ENCODE measurements around the gene TTI1. TPM values are rescaled to one million over a fixed set of nuclear protein-coding genes. Genes with fewer than 3 reads are reported as not detected.

The TTI1 gene
- total RNA-seq, 2 experiments from 2014 or later, result 21.7 to 23.1 TPM

DNA sequence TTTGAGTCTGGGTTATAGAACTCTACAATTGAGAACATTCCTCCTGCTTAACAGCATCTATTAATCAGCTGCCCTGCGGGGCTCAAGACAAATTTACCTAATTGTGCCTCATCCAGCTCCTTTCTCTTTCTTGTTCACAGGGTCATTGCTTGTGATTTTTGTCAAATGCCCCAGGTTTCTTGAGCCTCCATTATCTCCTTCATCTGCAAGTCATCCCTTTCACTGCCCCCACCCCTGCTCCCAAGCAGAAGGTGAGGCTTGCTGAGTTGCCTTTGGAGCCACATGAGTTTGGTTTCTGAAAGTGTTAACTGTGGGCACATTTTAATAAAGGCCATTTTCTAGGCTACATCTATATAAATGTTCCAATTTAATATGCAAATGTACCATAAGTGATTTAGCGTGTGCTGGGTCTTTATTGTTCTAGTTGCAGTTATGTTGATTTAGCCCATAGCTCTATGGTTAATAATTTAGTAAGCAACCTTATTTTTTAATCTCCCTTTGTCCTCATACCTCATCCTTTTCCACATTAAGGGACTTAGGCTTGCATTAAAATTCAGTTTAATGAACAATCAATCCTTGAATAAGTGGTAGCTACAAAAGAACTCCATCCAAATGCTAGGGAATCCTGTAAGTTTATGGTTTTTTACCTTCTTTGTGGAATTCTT, 74.3 kb downstream of the TTI1 start:
- ChIA-PET POLR2A (no interaction called here), CTCF (interaction anchor here (0.8 kb wide), 1 partner anchor 34 kb away, joined by 3 read pairs; no protein-coding TSS in a partner anchor)
- DNase-seq, result no peak
- H3K36me3 Mint-ChIP-seq (ENCODE audit: low read depth), result no peaks in the 10 kb centered on the region
- H3K4me1 Mint-ChIP-seq, result no peaks in the 10 kb centered on the region
- no peak overlapping the region for H3K4me3 Mint-ChIP-seq
- H3K27me3 Mint-ChIP-seq, result peaks cover 15% of the 10 kb centered on the region
- H3K27ac Mint-ChIP-seq, result no peak overlapping the region
- H3K9me3 Mint-ChIP-seq, result no peaks in the 10 kb centered on the region

DNA sequence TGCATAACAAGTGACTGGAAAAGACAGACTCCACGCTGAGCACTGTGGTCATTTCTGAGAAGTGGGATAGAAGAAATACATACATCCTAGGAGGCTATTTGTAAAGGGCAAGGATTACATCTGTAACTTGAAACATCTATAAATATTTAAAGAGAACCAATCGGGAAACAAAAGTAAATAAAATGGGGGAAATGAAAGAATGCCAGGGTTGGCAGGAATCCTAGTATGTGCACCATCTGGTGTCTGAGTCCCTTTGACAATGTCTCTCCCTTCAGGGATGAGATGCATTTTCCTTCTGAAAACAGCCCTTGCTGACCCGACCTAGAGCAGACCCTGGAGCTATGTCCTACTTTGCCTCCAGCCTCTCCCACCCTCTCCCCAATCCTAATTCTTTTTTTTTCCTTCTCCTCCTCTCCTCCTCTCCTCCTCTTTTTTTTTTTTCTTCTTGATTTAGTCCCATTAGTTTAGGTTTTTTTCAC, 77.1 kb downstream of the TTI1 start:
- DNase-seq, result no peak
- Mint-ChIP-seq H3K4me1 (no peaks in the 10 kb centered on the region), H3K27ac (no peak overlapping the region), H3K4me3 (no peak overlapping the region), H3K27me3 (peaks cover 12% of the 10 kb centered on the region), H3K9me3 (no peaks in the 10 kb centered on the region), H3K36me3 (ENCODE audit: low read depth) (no peaks in the 10 kb centered on the region)
- ChIA-PET CTCF (no interaction called here), POLR2A (no interaction called here)

DNA sequence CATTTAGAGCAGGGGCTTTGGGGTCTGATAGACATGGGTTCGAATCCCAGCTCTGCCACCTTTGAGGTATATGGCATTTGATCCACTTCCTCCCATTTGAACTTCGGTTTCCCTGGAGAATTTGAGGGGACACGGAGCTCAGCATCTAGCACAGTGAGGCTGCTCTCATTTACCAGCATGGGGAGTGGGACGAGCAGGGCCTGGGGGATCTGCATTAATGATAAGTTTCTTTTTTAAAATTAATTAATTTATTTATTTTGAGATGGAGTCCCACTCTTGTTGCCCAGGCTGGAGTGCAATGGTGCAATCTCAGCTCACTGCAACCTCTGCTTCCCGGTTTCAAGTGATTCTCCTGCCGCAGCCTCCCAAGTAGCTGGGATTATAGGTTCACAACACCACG, 77.7 kb downstream of the TTI1 start:
- ChIA-PET CTCF (no interaction called here), POLR2A (no interaction called here)
- Mint-ChIP-seq H3K27me3 (peaks cover 13% of the 10 kb centered on the region), H3K4me3 (no peak overlapping the region), H3K4me1 (no peaks in the 10 kb centered on the region), H3K27ac (no peak overlapping the region), H3K9me3 (no peaks in the 10 kb centered on the region), H3K36me3 (ENCODE audit: low read depth) (no peaks in the 10 kb centered on the region)
- DNase-seq, result no peak

DNA sequence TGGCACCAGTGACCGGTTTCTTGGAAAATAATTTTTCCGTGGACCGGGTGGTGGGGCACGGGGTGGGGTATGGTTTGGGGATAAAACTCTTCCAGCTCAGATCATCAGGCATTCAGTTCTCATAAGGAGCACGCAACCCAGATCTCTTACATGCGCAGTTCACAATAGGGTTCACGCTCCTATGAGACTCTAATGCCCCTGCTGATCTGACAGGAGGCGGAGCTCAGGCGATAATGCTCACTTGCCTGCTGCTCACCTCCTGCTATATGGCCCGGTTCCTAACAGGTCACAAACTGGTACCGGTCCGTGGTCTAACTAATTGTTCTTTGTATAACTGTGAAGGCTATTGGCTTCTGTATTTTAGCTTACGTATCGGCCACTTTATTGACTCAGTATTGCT, 78.6 kb downstream of the TTI1 start:
- H3K27me3 Mint-ChIP-seq, result peaks cover 13% of the 10 kb centered on the region
- no peak overlapping the region for H3K27ac Mint-ChIP-seq
- ChIA-PET POLR2A (no interaction called here), CTCF (no interaction called here)
- no peak for DNase-seq
- no peaks in the 10 kb centered on the region for H3K9me3 Mint-ChIP-seq
- no peaks in the 10 kb centered on the region for H3K4me1 Mint-ChIP-seq
- no peak overlapping the region for H3K4me3 Mint-ChIP-seq
- no peaks in the 10 kb centered on the region for H3K36me3 Mint-ChIP-seq (ENCODE audit: low read depth)

DNA sequence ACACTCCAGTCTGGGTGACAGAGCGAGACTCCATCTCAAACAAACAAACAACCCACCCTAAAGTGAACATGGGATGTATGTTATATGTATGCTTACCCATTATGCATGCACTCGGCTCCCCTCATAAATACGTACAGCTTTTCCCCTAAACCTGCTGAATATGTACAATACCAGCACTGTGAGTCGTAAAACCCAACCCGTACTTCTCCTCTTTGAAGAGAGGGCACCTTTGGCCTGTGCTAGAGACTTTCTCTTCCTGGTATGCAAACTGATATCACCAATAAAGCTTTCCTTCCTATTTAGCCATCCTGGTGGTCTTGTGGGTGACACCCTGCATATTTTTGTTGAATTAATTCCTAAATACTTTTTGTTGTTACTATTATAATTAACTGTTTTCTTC, 79.1 kb downstream of the TTI1 start:
- no peak overlapping the region for H3K27ac Mint-ChIP-seq
- no peaks in the 10 kb centered on the region for H3K4me1 Mint-ChIP-seq
- ChIA-PET CTCF (no interaction called here), POLR2A (no interaction called here)
- H3K9me3 Mint-ChIP-seq, result no peaks in the 10 kb centered on the region
- DNase-seq, result no peak
- no peak overlapping the region for H3K4me3 Mint-ChIP-seq
- peaks cover 11% of the 10 kb centered on the region for H3K27me3 Mint-ChIP-seq
- H3K36me3 Mint-ChIP-seq (ENCODE audit: low read depth), result no peaks in the 10 kb centered on the region

DNA sequence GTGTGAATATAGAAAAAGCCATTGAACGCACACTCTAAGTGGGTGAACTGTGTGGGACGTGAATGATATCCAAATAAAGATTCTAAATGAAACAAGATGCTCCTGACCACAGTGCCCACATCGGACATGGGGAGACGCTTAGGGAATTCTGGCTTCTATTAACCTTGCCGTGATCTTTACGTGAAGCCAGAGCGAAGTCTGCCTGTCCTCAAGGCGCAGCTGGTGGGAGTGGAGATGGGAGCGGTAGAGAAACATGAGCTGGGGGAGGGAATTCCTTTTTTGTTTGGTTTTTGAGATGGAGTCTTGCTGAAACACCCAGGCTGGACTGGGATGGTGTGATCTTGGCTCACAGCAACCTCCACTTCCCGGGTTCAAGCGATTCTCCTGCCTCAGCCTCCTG, 84.3 kb downstream of the TTI1 start:
- no peak overlapping the region for H3K4me3 Mint-ChIP-seq
- POLR2A ChIA-PET, result no interaction called here
- peaks cover 1% of the 10 kb centered on the region for H3K27me3 Mint-ChIP-seq
- H3K36me3 Mint-ChIP-seq (ENCODE audit: low read depth), result no peaks in the 10 kb centered on the region
- H3K4me1 Mint-ChIP-seq, result no peaks in the 10 kb centered on the region
- H3K27ac Mint-ChIP-seq, result no peak overlapping the region
- DNase-seq, result no peak
- peaks cover 2% of the 10 kb centered on the region for H3K9me3 Mint-ChIP-seq
- CTCF ChIA-PET, result no interaction called here

DNA sequence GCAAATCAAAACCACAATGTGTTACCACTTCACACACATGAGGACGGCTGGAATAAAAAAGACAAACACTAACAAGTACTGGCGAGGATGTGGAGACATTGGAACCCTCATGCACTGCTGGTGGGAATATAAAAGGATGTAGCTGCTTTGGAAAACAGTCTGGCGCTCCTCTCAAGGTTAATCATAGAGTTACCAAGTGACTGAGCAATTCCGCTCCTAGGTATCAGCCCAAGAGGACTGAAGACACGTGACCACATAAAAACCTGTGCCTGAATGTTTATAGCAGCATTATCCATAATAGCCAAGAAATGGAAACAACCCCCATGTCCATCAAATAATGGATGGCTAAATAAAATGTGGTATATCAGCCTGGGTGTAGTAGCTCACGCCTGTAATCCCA, 85.3 kb downstream of the TTI1 start:
- Mint-ChIP-seq H3K9me3 (peaks cover 2% of the 10 kb centered on the region), H3K36me3 (ENCODE audit: low read depth) (no peaks in the 10 kb centered on the region), H3K27me3 (peaks cover 1% of the 10 kb centered on the region), H3K27ac (no peak overlapping the region), H3K4me3 (no peak overlapping the region), H3K4me1 (no peaks in the 10 kb centered on the region)
- POLR2A ChIA-PET, result no interaction called here
- CTCF ChIA-PET, result no interaction called here
- no peak for DNase-seq

DNA sequence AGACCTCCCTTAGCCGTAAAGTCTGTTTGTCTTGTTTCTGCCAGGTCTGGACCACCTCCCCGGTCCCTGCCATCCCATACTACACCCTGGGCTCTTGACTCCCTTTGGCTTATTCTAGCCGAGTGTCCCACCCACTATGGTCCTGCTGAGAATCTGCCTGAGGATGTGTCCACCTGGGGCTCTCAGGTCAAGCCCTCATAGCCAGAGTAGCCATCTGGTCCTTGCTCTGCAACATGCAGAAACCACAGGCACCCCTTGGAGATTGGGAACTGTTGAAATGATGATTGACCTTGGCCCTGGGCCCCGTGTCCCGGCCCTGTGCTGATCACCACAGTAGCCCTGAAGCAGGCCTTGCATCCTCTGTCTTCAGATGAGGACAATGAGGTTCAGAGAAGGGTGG, 86.3 kb downstream of the TTI1 start:
- no peak overlapping the region for H3K4me3 Mint-ChIP-seq
- no peak for DNase-seq
- POLR2A ChIA-PET, result no interaction called here
- H3K4me1 Mint-ChIP-seq, result no peaks in the 10 kb centered on the region
- peaks cover 2% of the 10 kb centered on the region for H3K9me3 Mint-ChIP-seq
- CTCF ChIA-PET, result no interaction called here
- no peak overlapping the region for H3K27ac Mint-ChIP-seq
- peaks cover 1% of the 10 kb centered on the region for H3K27me3 Mint-ChIP-seq
- H3K36me3 Mint-ChIP-seq (ENCODE audit: low read depth), result no peaks in the 10 kb centered on the region

DNA sequence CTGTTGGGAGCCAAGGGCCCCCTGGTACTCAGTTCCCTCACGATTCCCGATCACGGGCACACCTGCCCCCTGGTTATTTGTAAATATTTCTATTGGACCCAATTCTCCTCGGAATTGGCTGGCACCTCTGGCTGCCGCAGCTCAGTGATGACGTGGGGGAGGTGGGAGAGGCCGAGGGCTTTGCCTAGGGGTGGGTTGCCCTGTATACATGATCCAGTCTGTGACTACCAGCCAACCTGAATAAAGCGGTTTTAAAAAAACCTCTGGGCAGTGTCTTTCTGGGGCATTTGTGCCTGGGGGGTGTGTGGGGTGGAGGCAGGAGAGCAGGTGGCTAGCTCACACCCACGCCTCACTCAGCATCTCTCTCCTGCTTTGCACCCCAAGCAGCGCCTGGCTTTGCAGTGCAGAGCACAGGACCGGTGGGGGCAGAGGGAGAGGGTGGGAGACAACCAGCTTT, 88.1 kb downstream of the TTI1 start:
- POLR2A ChIA-PET, result no interaction called here
- CTCF ChIA-PET, result no interaction called here
- no peaks in the 10 kb centered on the region for H3K36me3 Mint-ChIP-seq (ENCODE audit: low read depth)

DNA sequence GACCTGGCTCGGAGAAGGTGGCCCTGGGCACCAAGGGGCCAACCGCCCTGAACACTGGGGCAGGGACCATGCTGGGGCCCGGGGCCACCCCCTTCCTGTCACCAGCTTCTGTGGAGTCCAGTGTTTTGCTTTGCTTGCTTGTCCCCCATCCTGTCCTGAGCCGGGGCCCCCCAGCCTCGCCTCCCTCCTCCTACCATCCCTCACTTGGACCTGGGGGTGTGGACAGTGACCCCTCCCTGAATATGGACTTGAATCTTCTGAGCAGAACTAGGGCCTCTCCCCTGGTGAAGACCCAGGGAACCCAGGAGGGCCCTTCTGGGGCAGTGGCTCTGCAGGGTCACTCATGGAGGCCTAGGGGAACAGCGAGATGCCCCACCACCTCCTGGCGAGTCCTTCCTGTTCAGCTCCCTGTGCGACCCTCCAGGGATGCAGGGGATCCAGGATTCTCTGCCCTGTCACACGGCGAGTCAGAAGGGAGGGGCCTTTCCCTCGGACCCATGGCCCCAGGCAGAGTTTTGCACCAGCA, 88.7 kb downstream of the TTI1 start:
- Mint-ChIP-seq H3K27ac (no peak overlapping the region), H3K4me1 (no peaks in the 10 kb centered on the region), H3K4me3 (no peak overlapping the region), H3K27me3 (no peaks in the 10 kb centered on the region), H3K36me3 (ENCODE audit: low read depth) (no peaks in the 10 kb centered on the region), H3K9me3 (peaks cover 2% of the 10 kb centered on the region)
- ChIA-PET CTCF (no interaction called here), POLR2A (no interaction called here)
- no peak for DNase-seq

More for the DNA sequence above, 88.1 kb downstream of the TTI1 start:
- Mint-ChIP-seq H3K9me3 (peaks cover 2% of the 10 kb centered on the region), H3K4me3 (no peak overlapping the region), H3K27me3 (no peaks in the 10 kb centered on the region), H3K27ac (no peak overlapping the region), H3K4me1 (no peaks in the 10 kb centered on the region)
- DNase-seq, result peak; percentile 12

DNA sequence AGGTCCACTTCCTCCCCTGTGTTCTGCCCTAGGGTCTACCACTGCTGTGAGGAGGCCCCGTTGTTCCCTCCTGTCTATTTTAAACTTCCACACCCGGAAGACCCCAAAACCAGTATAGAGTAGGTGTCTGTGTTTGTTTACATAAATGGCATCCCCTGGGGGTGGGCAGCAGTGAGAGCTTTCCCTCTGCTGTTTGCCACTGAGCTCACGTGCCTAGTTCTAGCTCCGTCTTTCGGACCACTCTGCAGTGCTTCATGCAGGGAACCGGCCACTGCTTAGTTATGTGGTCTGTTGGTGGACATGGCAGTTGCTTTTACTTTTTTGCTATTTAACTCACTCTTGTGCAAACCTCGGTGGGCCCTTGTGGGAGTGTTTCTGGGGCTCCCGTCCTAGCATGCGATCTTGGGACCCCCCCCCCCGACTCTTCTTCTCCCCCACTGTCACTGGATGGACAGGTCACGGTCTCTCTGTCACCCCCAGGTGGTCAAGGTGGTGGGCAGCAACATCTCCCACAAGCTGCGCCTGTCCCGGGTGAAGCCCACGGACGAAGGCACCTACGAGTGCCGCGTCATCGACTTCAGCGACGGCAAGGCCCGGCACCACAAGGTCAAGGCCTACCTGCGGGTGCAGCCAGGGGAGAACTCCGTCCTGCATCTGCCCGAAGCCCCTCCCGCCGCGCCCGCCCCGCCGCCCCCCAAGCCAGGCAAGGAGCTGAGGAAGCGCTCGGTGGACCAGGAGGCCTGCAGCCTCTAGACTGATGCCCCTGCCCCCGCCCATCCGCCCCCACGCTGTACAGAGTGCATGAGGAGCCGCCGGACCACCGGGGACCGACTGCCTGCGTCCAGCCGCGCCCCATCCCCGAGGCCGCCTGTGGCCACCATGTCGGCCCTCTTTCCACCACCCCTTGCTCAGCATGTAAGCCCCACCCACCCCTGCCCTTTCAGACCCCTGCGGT, 89.5 kb downstream of the TTI1 start:
- Mint-ChIP-seq H3K4me3 (no peak overlapping the region), H3K36me3 (ENCODE audit: low read depth) (no peaks in the 10 kb centered on the region), H3K27me3 (no peaks in the 10 kb centered on the region), H3K9me3 (peaks cover 2% of the 10 kb centered on the region), H3K27ac (no peak overlapping the region), H3K4me1 (no peaks in the 10 kb centered on the region)
- POLR2A ChIA-PET, result no interaction called here
- DNase-seq, result peak; percentile 9
- CTCF ChIA-PET, result no interaction called here

DNA sequence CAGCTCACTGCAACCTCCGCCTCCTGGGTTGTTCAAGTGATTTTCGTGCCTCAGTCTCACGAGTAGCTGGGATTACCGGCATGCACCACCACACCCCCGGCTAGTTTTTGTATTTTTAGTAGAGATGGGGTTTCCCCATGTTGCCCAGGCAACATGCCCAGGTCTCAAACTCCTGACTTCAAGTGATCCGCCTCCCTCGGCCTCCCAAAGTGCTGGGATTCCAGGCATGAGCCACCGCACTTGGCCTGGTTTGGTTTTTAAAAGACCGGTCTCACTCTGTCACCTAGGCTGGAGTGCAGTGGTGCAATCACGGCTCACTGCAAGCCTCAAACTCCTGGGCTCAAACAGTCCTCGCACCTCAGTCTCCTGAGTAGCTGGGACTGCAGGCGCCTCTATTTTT, 90.2 kb downstream of the TTI1 start:
- Mint-ChIP-seq H3K4me3 (no peak overlapping the region), H3K9me3 (peaks cover 2% of the 10 kb centered on the region), H3K36me3 (ENCODE audit: low read depth) (no peaks in the 10 kb centered on the region), H3K27me3 (no peaks in the 10 kb centered on the region), H3K27ac (no peak overlapping the region), H3K4me1 (no peaks in the 10 kb centered on the region)
- ChIA-PET CTCF (no interaction called here), POLR2A (no interaction called here)
- DNase-seq, result peak; percentile 12

DNA sequence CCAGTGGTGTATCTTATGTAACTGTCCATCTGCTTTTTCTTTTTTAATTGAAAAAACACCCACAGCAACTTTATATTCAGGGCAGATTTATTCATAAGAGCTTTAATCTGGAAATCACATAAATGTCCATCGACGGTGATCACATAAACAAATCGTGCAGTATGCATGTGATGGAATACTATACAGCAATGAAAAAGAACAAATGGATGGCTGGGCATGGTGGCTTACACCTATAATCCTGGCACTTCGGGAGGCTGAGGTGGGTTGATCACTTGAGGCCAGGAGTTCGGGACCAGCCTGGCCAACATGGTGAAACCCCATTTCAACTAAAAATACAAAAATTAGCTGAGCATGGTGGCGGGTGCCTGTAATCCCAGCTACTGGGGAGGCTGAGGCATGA, 91.3 kb downstream of the TTI1 start:
- no peaks in the 10 kb centered on the region for H3K4me1 Mint-ChIP-seq
- H3K27me3 Mint-ChIP-seq, result no peaks in the 10 kb centered on the region
- H3K9me3 Mint-ChIP-seq, result no peaks in the 10 kb centered on the region
- DNase-seq, result no peak
- no peak overlapping the region for H3K27ac Mint-ChIP-seq
- ChIA-PET CTCF (interaction anchor here (0.7 kb wide), 1 partner anchor 94 kb away, joined by 3 read pairs; no protein-coding TSS in a partner anchor), POLR2A (no interaction called here)
- H3K36me3 Mint-ChIP-seq (ENCODE audit: low read depth), result no peaks in the 10 kb centered on the region
- H3K4me3 Mint-ChIP-seq, result no peak overlapping the region

Measured in activated CD4-positive, alpha-beta memory T cell treated with anti-CD3 and anti-CD28 coated beads, Interleukin-2, amount 10 ng/mL, durations not matched to agents 7 days and 5 days (primary cell).